ENCODE results near the gene MANBA.

Gene MANBA

DNA sequence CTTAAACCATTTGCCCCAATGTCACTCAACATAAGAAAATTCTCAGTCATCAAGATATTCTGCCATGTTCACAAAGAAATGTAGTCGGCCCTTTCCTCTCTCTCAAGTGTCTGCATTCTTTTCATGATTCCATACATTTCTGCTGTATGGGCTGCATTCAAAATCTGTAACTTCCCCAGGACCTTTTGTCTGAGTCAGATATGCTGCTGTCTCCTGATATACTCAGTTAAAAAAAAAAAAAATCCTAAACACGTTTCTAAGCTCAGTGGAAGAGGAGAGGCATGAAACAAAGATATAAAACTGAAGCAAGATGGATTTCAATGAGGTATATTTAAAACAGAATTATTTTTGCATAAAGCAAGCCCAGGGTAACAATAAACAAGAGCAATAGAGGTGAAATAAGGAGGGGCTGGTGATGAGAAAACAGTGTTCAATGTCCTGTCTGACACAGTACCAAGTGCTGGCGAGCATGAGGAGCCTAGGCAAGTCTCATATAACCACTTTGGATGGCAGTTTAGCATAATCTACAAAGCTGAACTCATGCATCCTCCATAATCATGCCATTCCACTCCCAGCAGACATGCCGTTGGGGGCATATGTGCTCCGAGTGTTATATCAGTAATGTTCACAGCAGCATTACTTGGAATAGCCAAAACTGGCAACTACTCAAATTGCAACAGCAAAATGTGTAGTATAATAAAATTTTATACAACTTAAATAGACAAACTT, 76.7 kb downstream of the MANBA start:
- no peak overlapping the region for H3K4me3 ChIP-seq (replicated peaks; ENCODE audit: low read depth, low read length)
- peak; percentile 8 for DNase-seq (ENCODE audit: low read depth)
- TF ChIP-seq, protein P1, sequence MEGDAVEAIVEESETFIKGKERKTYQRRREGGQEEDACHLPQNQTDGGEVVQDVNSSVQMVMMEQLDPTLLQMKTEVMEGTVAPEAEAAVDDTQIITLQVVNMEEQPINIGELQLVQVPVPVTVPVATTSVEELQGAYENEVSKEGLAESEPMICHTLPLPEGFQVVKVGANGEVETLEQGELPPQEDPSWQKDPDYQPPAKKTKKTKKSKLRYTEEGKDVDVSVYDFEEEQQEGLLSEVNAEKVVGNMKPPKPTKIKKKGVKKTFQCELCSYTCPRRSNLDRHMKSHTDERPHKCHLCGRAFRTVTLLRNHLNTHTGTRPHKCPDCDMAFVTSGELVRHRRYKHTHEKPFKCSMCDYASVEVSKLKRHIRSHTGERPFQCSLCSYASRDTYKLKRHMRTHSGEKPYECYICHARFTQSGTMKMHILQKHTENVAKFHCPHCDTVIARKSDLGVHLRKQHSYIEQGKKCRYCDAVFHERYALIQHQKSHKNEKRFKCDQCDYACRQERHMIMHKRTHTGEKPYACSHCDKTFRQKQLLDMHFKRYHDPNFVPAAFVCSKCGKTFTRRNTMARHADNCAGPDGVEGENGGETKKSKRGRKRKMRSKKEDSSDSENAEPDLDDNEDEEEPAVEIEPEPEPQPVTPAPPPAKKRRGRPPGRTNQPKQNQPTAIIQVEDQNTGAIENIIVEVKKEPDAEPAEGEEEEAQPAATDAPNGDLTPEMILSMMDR (IDR thresholded peaks at IDR 0.05; ENCODE audit: low read length, missing control alignments): no peak

DNA sequence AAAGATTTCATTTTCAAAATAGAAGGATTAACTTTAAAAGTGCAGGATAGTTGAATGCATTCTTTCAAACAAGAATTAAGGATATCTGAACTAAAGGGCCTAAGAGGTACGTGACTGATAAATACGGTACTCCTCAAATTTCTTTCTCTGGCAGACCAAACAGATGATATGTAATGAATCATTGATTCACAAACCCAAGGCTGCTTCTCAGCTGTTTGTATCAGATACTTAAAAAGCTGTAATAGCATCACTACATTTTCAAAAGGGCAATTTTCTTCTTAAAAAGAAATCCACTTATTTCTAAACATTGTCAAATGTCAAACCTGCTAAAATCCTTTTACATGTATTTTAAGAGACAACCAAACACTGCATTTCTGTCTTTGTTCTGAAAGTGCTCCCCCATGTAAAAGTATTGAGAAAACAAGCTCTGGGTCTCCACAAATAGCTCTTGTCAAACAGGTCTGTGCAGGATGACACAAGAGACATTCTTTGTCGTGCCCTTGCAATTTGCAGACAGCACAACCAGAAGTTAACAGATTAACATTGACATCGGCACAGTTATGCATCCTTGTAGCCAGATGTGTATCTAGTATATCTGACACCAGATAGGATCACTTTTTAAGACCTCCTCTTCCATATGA, 82.0 kb downstream of the MANBA start:
- no peak for DNase-seq (ENCODE audit: low read depth)
- TF ChIP-seq, protein P1 (IDR thresholded peaks at IDR 0.05; ENCODE audit: low read length, missing control alignments): no peak
- no peak overlapping the region for H3K4me3 ChIP-seq (replicated peaks; ENCODE audit: low read depth, low read length)

DNA sequence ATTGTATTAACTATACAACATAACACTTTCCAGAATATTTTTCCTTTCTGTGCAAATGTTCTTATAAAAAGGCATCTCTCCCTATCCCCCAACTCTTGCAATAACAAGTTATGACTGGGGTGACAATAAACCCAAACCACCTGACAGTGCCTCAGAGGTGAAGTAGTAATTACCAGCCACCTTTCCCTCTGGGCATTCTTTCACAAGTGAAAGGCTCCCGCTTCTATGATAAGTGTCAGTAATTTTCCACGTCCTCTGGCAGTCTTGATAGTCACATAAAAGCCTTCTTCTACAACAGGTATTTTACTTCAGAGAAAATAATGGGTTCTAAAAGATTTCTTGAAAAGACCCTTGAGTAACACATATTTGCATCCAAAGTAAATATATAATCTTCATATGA, 82.7 kb downstream of the MANBA start:
- TF ChIP-seq, protein P1 (IDR thresholded peaks at IDR 0.05; ENCODE audit: low read length, missing control alignments): no peak
- H3K4me3 ChIP-seq (replicated peaks; ENCODE audit: low read depth, low read length): no peak overlapping the region
- DNase-seq (ENCODE audit: low read depth): no peak

DNA sequence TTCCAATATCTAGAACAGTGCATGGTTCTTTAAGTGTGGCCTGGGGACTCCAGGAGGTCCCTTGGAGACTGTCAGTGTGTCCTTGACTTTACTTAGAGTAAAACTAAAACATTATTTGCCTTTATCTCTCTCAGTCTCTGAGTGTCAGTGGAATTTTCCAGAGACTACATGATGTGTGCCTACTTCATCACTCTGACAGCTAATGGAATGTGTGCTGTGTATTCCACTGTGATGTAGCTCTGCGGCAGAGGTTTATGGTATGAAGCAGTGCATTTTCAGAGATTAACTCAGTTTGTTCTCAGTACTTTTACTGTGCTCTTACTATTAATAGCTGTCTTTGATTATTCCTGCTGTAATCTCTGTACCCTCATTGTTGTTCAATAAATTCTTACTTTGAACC, 85.6 kb downstream of the MANBA start:
- peak; percentile 63 for DNase-seq (ENCODE audit: low read depth)
- no peak overlapping the region for H3K4me3 ChIP-seq (replicated peaks; ENCODE audit: low read depth, low read length)
- TF ChIP-seq, protein P1 (IDR thresholded peaks at IDR 0.05; ENCODE audit: low read length, missing control alignments): no peak

DNA sequence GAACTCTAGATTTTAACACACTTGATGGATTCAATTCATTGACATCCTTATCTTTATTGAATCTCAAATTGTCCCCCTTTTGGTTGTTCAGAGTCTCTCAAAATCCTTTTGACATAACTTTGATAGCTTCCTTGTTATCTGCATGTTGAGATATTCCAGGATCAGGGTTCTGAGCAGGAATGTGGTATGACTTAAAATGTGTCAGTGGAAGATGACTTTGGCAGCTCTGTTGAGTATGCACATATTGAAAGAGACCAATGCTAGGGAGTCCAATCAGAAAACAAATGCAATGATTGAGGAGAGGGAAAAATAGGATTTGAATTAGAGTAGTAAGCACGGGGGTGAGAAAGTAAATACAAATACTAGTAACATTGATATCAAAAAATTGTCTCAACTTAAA, 93.8 kb downstream of the MANBA start:
- TF ChIP-seq, protein P1 (IDR thresholded peaks at IDR 0.05; ENCODE audit: low read length, missing control alignments): no peak
- no peak overlapping the region for H3K4me3 ChIP-seq (replicated peaks; ENCODE audit: low read depth, low read length)
- no peak for DNase-seq (ENCODE audit: low read depth)

DNA sequence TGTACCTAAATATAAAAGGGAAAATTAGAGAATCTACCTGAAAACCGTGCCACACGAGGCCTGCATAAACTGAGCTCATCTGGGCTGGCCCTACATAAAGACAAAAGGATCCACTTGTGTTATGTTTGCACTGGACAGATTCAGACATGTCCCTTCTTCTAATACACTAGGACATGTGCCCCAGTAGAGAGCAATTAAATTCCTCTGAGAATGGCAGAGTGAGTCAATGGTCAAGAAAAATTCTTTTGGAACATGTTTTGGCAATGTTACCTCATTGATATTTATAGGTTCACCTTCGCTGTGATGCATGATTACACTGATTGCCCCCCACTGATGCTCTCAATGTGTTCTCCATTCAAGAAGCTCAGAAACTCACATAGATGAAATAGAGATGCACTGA, 95.2 kb downstream of the MANBA start:
- no peak for DNase-seq (ENCODE audit: low read depth)
- TF ChIP-seq, protein P1 (IDR thresholded peaks at IDR 0.05; ENCODE audit: low read length, missing control alignments): no peak
- H3K4me3 ChIP-seq (replicated peaks; ENCODE audit: low read depth, low read length): no peak overlapping the region
